Measurements from ENCODE around the gene RAPGEF4. TPM values are rescaled to one million over a fixed set of nuclear protein-coding genes. Genes with fewer than 3 reads are reported as not detected.

RAPGEF4 gene
- total RNA-seq, 1 experiment from 2014 or later: 1.4 TPM

- H4K91ac ChIP-seq (ENCODE audit: insufficient read length, low read depth, low read length): no peak overlapping the region
- no peak overlapping the region for H4K5ac ChIP-seq (ENCODE audit: insufficient read length, low read depth, low read length)
- H2BK12ac ChIP-seq (ENCODE audit: insufficient read length, low read depth, low read length): no peak overlapping the region
- no peak overlapping the region for H2BK20ac ChIP-seq (ENCODE audit: low read depth, low read length, poor library complexity, severe bottlenecking)
- no peak for DNase-seq
- H2BK15ac ChIP-seq (ENCODE audit: low read depth, low read length): no peak overlapping the region
- H3K4me3 Mint-ChIP-seq: no peak overlapping the region
- H2AK5ac ChIP-seq (ENCODE audit: insufficient read length, low read length): no peak overlapping the region
- no peaks in the 10 kb centered on the region; a peak in 1 of 5 replicates for H3K9me3 Mint-ChIP-seq
- no peak overlapping the region for H3K4me2 ChIP-seq (ENCODE audit: insufficient read depth, insufficient read length, low read length)
- no peaks in the 10 kb centered on the region for H3K79me1 ChIP-seq (ENCODE audit: insufficient read depth, low read depth, low read length, poor library complexity, severe bottlenecking)
- no peak overlapping the region for H3K56ac ChIP-seq (ENCODE audit: insufficient read length, low read depth, low read length)
- no peak overlapping the region for H3K9ac ChIP-seq (ENCODE audit: extremely low read depth, insufficient read length, low read length)
- no peak overlapping the region for H3K27ac ChIP-seq (ENCODE audit: insufficient read length, low read depth, low read length)
- no peak for TF ChIP-seq CTCF (conservative IDR thresholded peaks at IDR 0.05)
- H3K4me1 ChIP-seq (ENCODE audit: insufficient read depth, low read length): no peaks in the 10 kb centered on the region
- no peaks in the 10 kb centered on the region for H3K23me2 ChIP-seq (ENCODE audit: insufficient read length, low read depth, low read length, poor library complexity, severe bottlenecking)
- no peaks in the 10 kb centered on the region for H3K79me2 ChIP-seq (ENCODE audit: insufficient read depth, low read length)
- H3K27me3 ChIP-seq (ENCODE audit: insufficient read depth, low read length): no peaks in the 10 kb centered on the region
- no peaks in the 10 kb centered on the region for H3K9me3 ChIP-seq (ENCODE audit: control insufficient read depth, low read depth, low read length)
- no peak overlapping the region for H3K23ac ChIP-seq (ENCODE audit: insufficient read length, low read depth, low read length)
- peaks cover 0 to 6% of the 10 kb centered on the region in 2 experiments; a peak in 1 of 4 replicates for H3K4me1 Mint-ChIP-seq
- H3T11ph ChIP-seq (ENCODE audit: low read length): no peak overlapping the region
- no peaks in the 10 kb centered on the region for H3K36me3 Mint-ChIP-seq (ENCODE audit: insufficient read depth in 1 of 3, low read depth in 3 of 3)
- H3K4ac ChIP-seq (ENCODE audit: low read depth, low read length): no peak overlapping the region
- no peak overlapping the region for H3K14ac ChIP-seq (ENCODE audit: insufficient read depth, low read length)
- no peaks in the 10 kb centered on the region for H3K27me3 Mint-ChIP-seq (ENCODE audit: low read depth)
- H3K27ac Mint-ChIP-seq: no peak overlapping the region
- H2AFZ ChIP-seq (ENCODE audit: low read length): no peak overlapping the region
- no peaks in the 10 kb centered on the region for H4K20me1 ChIP-seq (ENCODE audit: control insufficient read depth, insufficient read depth, insufficient read length)
- H2BK5ac ChIP-seq (ENCODE audit: insufficient read length, low read length): no peak overlapping the region
- no peak overlapping the region for H3K18ac ChIP-seq (ENCODE audit: insufficient read length, low read depth, low read length)
- no peak overlapping the region for H4K8ac ChIP-seq (replicated peaks; ENCODE audit: insufficient read length, low read depth, low read length)
- no peak overlapping the region for H2BK120ac ChIP-seq (ENCODE audit: low read depth, low read length, poor library complexity, severe bottlenecking)
Measured at GRCh38 chr2:172774302-172774701, 38.7 kb downstream of the RAPGEF4 start.
